Ovary (tissue), 3 donors: ENCODE data around the gene MYBPC1.

Experiments
- CTCF ChIP-seq, 3 donors: fragments of 450-650 bp in 2 of 3; fragments of 200-600 bp in 1 of 3; IDR thresholded peaks; one replicate each; pipeline versions ENCODE4 v1.5.1 to v1.8.0; 2016 to 2022; ENCODE audit warnings: antibody characterized with exemption in 3 of 3, mild to moderate bottlenecking in 1 of 3
- POLR2A ChIP-seq: fragments of 450-650 bp; IDR thresholded peaks from one replicate; pipeline ENCODE4 v1.6.1; 2017; ENCODE audit warnings: antibody characterized with exemption, mild to moderate bottlenecking, moderate library complexity
- donor health status: DM: no; HTN: no; CAD: no.

- TF ChIP-seq CTCF (IDR thresholded peaks at IDR 0.05) (no peak), POLR2A (no peak)
Measured at GRCh38 chr12:101698800-101699347, 104.1 kb downstream of the MYBPC1 start.
